SK-N-SH (cell line): ENCODE results near the gene MFAP3L.

Source experiments
- CTCF ChIP-seq: fragments of 200-600 bp; sonication (generic); IDR thresholded peaks from 2 replicates; pipeline ENCODE4 v1.6.1; 2017; ENCODE audit warnings: antibody characterized with exemption, mild to moderate bottlenecking, moderate library complexity
- EP300 ChIP-seq, 2 experiments: IDR thresholded peaks; 2 replicates each; pipeline versions ENCODE4 v1.4.0 to v1.6.1; 2012; ENCODE audit warnings: borderline replicate concordance in 1 of 2, low read depth in 1 of 2, low read length in 1 of 2
- EZH2phosphoT487 ChIP-seq: fragments of 200-600 bp; sonication (generic); IDR thresholded peaks from 2 replicates; pipeline ENCODE4 v1.6.1; 2017; ENCODE audit warnings: low read depth, mixed run types, mild to moderate bottlenecking, antibody characterized with exemption, moderate library complexity, borderline replicate concordance
- FOSL2 ChIP-seq: IDR thresholded peaks from 2 replicates; pipeline ENCODE4 v1.4.0; 2012; ENCODE audit warnings: low read depth, mild to moderate bottlenecking, moderate library complexity, borderline replicate concordance
- GATA2 ChIP-seq: sonication (generic); formaldehyde crosslinking; IDR thresholded peaks from 2 replicates; pipeline ENCODE4 v1.5.0; 2020; ENCODE audit warnings: mild to moderate bottlenecking, missing genetic modification reagents
- MXI1 ChIP-seq: IDR thresholded peaks from 2 replicates; pipeline ENCODE4 v1.6.1; 2012; ENCODE audit warnings: mild to moderate bottlenecking, low read depth, low read length, improper control_type of control experiment
- POLR2AphosphoS5 ChIP-seq: IDR thresholded peaks from 2 replicates; pipeline ENCODE4 v1.6.1; 2012; ENCODE audit warnings: low read depth, low read length
- RAD21 ChIP-seq: IDR thresholded peaks from 2 replicates; pipeline ENCODE4 v1.6.1; 2012; ENCODE audit warnings: mild to moderate bottlenecking, low read length
- REST ChIP-seq: IDR thresholded peaks from 2 replicates; pipeline ENCODE4 v1.6.1; 2012; ENCODE audit warnings: mild to moderate bottlenecking, low read depth, low read length, moderate library complexity
- RFX5 ChIP-seq: IDR thresholded peaks from 2 replicates; pipeline ENCODE4 v1.6.1; 2012; ENCODE audit warnings: mild to moderate bottlenecking, improper control_type of control experiment, low read length
- TAF1 ChIP-seq: IDR thresholded peaks from 2 replicates; pipeline ENCODE4 v1.6.1; 2012; ENCODE audit warnings: low read depth, mild to moderate bottlenecking, low read length, moderate library complexity, borderline replicate concordance
- YY1 ChIP-seq: IDR thresholded peaks from 2 replicates; pipeline ENCODE4 v1.4.0; 2012; ENCODE audit warnings: low read depth, mild to moderate bottlenecking
- ZBTB33 ChIP-seq: IDR thresholded peaks from 2 replicates; pipeline ENCODE4 v1.4.0; 2012; ENCODE audit warnings: low read depth, borderline replicate concordance

GRCh38 chr4:169984745-169985144, 41.5 kb downstream of the MFAP3L start:
- TF ChIP-seq EZH2phosphoT487 (no peak), CTCF (no peak), YY1 (no peak), FOSL2 (no peak), GATA2 (CRISPR knock-in tag) (no peak), REST (no peak), RFX5 (no peak), RAD21 (no peak), TAF1 (no peak), EP300 (IDR thresholded peaks at IDR 0.05; ENCODE audit: borderline replicate concordance in 1 of 2, low read depth in 1 of 2, low read length in 1 of 2) (no peak), MXI1 (no peak), POLR2AphosphoS5 (no peak), ZBTB33 (no peak)
